MM.1S (cell line): Measurements from ENCODE around the gene EIF3I.

Experiments
- DNase-seq: peaks from one replicate; pipeline ENCODE4 v3.0.0-alpha.2; 2015
- H2AFZ ChIP-seq: fragments of 300-600 bp; sonication (generic); 2 replicates; pipeline ENCODE4 v1.6.0; 2016; ENCODE audit warnings: antibody characterized with exemption, low read length
- H3F3A ChIP-seq: fragments of 300-600 bp; sonication (generic); 2 replicates; pipeline ENCODE4 v1.6.1; 2016; ENCODE audit warnings: mild to moderate bottlenecking, antibody characterized with exemption, low read length, moderate library complexity, mixed read lengths; ENCODE audit not compliant: insufficient read depth
- H3K27ac ChIP-seq: fragments of 300-600 bp; sonication (generic); 2 replicates; pipeline ENCODE4 v1.5.1; 2016; ENCODE audit warnings: mild to moderate bottlenecking, low read length
- H3K27me3 ChIP-seq: fragments of 300-600 bp; sonication (generic); replicated peaks from 2 replicates; pipeline ENCODE4 v1.6.0; 2016; ENCODE audit warnings: low read length; ENCODE audit not compliant: insufficient read depth
- H3K36me3 ChIP-seq: fragments of 300-600 bp; sonication (generic); replicated peaks from 2 replicates; pipeline ENCODE4 v1.6.1; 2016; ENCODE audit warnings: mild to moderate bottlenecking, low read length, mixed read lengths; ENCODE audit not compliant: insufficient read depth
- H3K4me1 ChIP-seq: fragments of 300-600 bp; sonication (generic); 2 replicates; pipeline ENCODE4 v1.6.1; 2016; ENCODE audit warnings: low read length, mixed read lengths
- H3K4me2 ChIP-seq: fragments of 300-600 bp; sonication (generic); 2 replicates; pipeline ENCODE4 v1.6.0; 2016; ENCODE audit warnings: low read depth, low read length
- H3K4me3 ChIP-seq: fragments of 300-600 bp; sonication (generic); 2 replicates; pipeline ENCODE4 v1.5.1; 2016; ENCODE audit warnings: low read length, mixed read lengths
- H3K79me2 ChIP-seq: fragments of 300-600 bp; sonication (generic); 2 replicates; pipeline ENCODE4 v1.6.1; 2016; ENCODE audit warnings: mixed run types, low read length, mixed read lengths
- H3K9ac ChIP-seq: fragments of 300-600 bp; sonication (generic); 2 replicates; pipeline ENCODE4 v1.6.1; 2016; ENCODE audit warnings: low read length, mixed read lengths
- H3K9me2 ChIP-seq: fragments of 300-600 bp; sonication (generic); replicated peaks from 2 replicates; pipeline ENCODE4 v1.6.1; 2016; ENCODE audit warnings: mild to moderate bottlenecking, low read length, mixed read lengths; ENCODE audit not compliant: insufficient read depth
- H3K9me3 ChIP-seq: fragments of 300-600 bp; sonication (generic); replicated peaks from 2 replicates; pipeline ENCODE4 v1.6.1; 2016; ENCODE audit warnings: mild to moderate bottlenecking, low read length, mixed read lengths; ENCODE audit not compliant: insufficient read depth
- H4K20me1 ChIP-seq: fragments of 300-600 bp; sonication (generic); 2 replicates; pipeline ENCODE4 v1.6.1; 2016; ENCODE audit warnings: mild to moderate bottlenecking, low read length, moderate library complexity, mixed read lengths; ENCODE audit not compliant: insufficient read depth
- CTCF ChIP-seq: fragments of 300-600 bp; sonication (generic); IDR thresholded peaks from 2 replicates; pipeline ENCODE4 v1.5.1; 2016; ENCODE audit warnings: antibody characterized with exemption, low read length, mixed read lengths
- EZH2 ChIP-seq: fragments of 300-600 bp; sonication (generic); optimal IDR thresholded peaks from 2 replicates; pipeline ENCODE3; 2017; ENCODE audit warnings: low read depth, mild to moderate bottlenecking, antibody characterized with exemption, low read length, mixed read lengths
- EZH2phosphoT487 ChIP-seq: fragments of 300-600 bp; sonication (generic); IDR thresholded peaks from 2 replicates; pipeline ENCODE4 v1.6.1; 2018; ENCODE audit warnings: antibody characterized with exemption, low read length

Gene EIF3I

GRCh38 chr1:32263744-32264143, 41.5 kb downstream of the EIF3I start:
- no peak overlapping the region for H3K9ac ChIP-seq
- H3K4me1 ChIP-seq: peaks cover 9% of the 10 kb centered on the region; the same call in 1 of the 2 replicates
- no peak overlapping the region for H3K4me3 ChIP-seq
- no peak overlapping the region for H3K27ac ChIP-seq
- H3K79me2 ChIP-seq: no peaks in the 10 kb centered on the region
- TF ChIP-seq EZH2phosphoT487: no peak
- TF ChIP-seq CTCF: no peak
- TF ChIP-seq EZH2: no peak
- H3F3A ChIP-seq: no peaks in the 10 kb centered on the region
- H2AFZ ChIP-seq: no peak overlapping the region
- no peaks in the 10 kb centered on the region for H3K27me3 ChIP-seq
- H3K4me2 ChIP-seq: no peak overlapping the region
- no peaks in the 10 kb centered on the region for H3K9me2 ChIP-seq
- H3K36me3 ChIP-seq: no peaks in the 10 kb centered on the region
- no peaks in the 10 kb centered on the region for H3K9me3 ChIP-seq
- H4K20me1 ChIP-seq: no peaks in the 10 kb centered on the region
- no peak for DNase-seq

- Histone ChIP-seq H3K9ac (no peak overlapping the region), H3K4me3 (no peak overlapping the region), H3K27me3 (no peaks in the 10 kb centered on the region), H2AFZ (no peak overlapping the region), H3K9me3 (no peaks in the 10 kb centered on the region), H3K27ac (no peak overlapping the region), H4K20me1 (no peaks in the 10 kb centered on the region), H3K4me2 (no peak overlapping the region), H3K36me3 (no peaks in the 10 kb centered on the region), H3F3A (no peaks in the 10 kb centered on the region), H3K9me2 (no peaks in the 10 kb centered on the region), H3K79me2 (no peaks in the 10 kb centered on the region), H3K4me1 (peaks cover 9% of the 10 kb centered on the region; the same call in 1 of the 2 replicates)
- TF ChIP-seq CTCF (no peak), EZH2phosphoT487 (no peak), EZH2 (no peak)
- DNase-seq: no peak
Observed at GRCh38 chr1:32265846-32266245, 43.6 kb downstream of the EIF3I start.

GRCh38 chr1:32266921-32267591, 44.8 kb downstream of the EIF3I start:
- H3K4me1 ChIP-seq: peaks cover 9% of the 10 kb centered on the region; the same call in 1 of the 2 replicates
- no peak overlapping the region for H3K4me3 ChIP-seq
- H4K20me1 ChIP-seq: no peaks in the 10 kb centered on the region
- no peak overlapping the region for H3K9ac ChIP-seq
- no peak overlapping the region for H3K27ac ChIP-seq
- H3K9me2 ChIP-seq: no peaks in the 10 kb centered on the region
- H2AFZ ChIP-seq: no peak overlapping the region
- no peak overlapping the region for H3K4me2 ChIP-seq
- DNase-seq: no peak
- TF ChIP-seq CTCF (no peak), EZH2 (no peak), EZH2phosphoT487 (no peak)
- H3F3A ChIP-seq: no peaks in the 10 kb centered on the region
- no peaks in the 10 kb centered on the region for H3K79me2 ChIP-seq
- no peaks in the 10 kb centered on the region for H3K9me3 ChIP-seq
- no peaks in the 10 kb centered on the region for H3K27me3 ChIP-seq
- H3K36me3 ChIP-seq: no peaks in the 10 kb centered on the region
